Measurements from ENCODE around the gene BZW2.

BZW2 gene

DNA sequence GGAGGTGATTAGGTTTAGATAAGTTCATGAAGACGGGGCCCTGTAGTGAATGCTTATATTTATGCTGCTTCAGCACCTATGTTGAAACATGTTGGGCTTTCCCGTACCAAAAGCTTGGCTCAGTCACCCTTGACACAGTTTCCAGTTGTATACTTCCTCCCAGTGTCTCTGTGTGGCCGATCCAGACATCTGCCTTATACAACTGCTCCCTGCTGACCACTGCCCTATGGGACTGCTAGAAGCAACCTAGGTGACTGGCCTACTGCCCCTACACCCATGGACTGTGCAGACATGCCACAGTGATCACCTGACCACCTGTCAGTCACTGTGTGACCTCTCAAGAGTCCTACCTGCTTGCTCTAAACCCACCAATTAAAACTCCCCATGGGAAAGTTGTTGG lies 85.0 kb downstream of the BZW2 start:
- Histone ChIP-seq H3K9me3 (ENCODE audit: control insufficient read depth, insufficient read depth, low read length) (no peaks in the 10 kb centered on the region), H3K36me3 (ENCODE audit: insufficient read depth, low read length) (no peaks in the 10 kb centered on the region), H3K9ac (ENCODE audit: low read depth, low read length) (no peak overlapping the region), H3K4me1 (ENCODE audit: insufficient read depth, low read length) (no peaks in the 10 kb centered on the region)

DNA sequence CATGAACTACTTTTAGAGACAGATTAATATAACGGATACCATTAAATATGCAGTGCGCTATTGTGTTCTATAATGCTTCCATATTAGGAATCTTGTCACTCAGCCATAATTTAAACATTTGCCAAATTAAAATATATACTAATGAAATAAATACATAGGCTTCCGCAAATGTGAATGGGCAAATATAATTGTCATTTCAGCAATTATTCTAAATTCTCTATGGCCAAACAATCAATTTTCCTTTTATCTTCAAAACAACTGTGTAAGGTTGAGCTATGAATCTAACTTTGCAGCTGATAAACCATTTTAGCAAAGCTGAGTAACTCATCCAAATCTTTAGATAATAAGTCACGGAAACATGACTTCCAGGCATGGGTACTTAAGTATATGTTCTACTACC lies 86.8 kb downstream of the BZW2 start:
- Histone ChIP-seq H3K9me3 (ENCODE audit: control insufficient read depth, insufficient read depth, low read length) (no peaks in the 10 kb centered on the region), H3K36me3 (ENCODE audit: insufficient read depth, low read length) (no peaks in the 10 kb centered on the region), H3K9ac (ENCODE audit: low read depth, low read length) (no peak overlapping the region), H3K4me1 (ENCODE audit: insufficient read depth, low read length) (peaks cover 5% of the 10 kb centered on the region; the same call in 1 of the 2 replicates)

DNA sequence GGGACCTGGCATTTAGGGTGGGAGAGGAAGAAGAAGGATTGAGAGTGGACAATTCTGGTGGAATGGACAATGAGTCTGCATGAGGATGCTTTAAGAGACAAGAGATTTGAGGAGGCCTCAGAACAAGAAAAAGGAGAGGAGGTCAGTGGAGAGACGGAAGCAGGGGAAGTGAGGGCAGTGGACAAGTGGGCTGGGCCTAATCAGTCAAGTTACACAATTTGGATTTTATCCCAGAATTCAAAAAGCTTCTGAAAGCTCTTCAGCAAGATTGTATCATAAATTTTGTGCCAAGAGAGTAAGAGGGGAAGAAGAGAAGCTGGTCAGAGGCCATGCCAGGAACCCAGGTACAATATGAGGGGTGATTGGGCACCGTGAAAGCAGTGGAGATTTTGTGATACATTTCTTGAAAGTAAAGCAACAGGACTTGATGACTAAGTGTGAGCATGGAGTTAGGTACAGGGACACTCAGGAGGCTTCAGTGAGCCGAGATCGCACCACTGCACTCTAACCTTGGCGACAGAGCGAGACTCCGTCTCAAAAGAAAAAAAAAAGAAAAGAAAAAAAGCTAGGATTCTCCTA lies 88.3 kb downstream of the BZW2 start:
- Histone ChIP-seq H3K9ac (ENCODE audit: low read depth, low read length) (no peak overlapping the region), H3K36me3 (ENCODE audit: insufficient read depth, low read length) (no peaks in the 10 kb centered on the region), H3K9me3 (ENCODE audit: control insufficient read depth, insufficient read depth, low read length) (no peaks in the 10 kb centered on the region), H3K4me1 (ENCODE audit: insufficient read depth, low read length) (peaks cover 11% of the 10 kb centered on the region; the same call in 1 of the 2 replicates)

DNA sequence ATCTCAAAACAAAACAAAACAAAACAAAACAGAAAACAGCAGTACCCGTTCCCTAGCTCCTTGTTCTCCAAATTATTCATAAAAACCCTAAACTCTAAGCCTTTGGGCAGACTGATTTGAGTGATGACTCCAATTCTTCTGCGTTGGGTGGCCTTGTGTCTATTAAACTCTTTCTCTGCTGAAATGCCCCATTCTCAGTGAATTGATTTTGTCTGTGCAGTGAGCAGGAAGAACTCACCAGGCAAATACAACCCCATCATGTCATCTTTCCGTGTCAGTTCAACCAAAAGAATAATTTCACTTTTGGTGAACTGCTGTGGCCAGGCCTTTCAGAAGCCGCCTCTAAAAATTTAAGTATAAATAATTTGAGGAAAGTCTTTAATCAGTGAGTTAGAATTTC lies 89.0 kb downstream of the BZW2 start:
- no peak overlapping the region for H3K9ac ChIP-seq (ENCODE audit: low read depth, low read length)
- no peaks in the 10 kb centered on the region for H3K36me3 ChIP-seq (ENCODE audit: insufficient read depth, low read length)
- no peaks in the 10 kb centered on the region for H3K9me3 ChIP-seq (ENCODE audit: control insufficient read depth, insufficient read depth, low read length)
- peaks cover 11% of the 10 kb centered on the region; the same call in 1 of the 2 replicates for H3K4me1 ChIP-seq (ENCODE audit: insufficient read depth, low read length)

DNA sequence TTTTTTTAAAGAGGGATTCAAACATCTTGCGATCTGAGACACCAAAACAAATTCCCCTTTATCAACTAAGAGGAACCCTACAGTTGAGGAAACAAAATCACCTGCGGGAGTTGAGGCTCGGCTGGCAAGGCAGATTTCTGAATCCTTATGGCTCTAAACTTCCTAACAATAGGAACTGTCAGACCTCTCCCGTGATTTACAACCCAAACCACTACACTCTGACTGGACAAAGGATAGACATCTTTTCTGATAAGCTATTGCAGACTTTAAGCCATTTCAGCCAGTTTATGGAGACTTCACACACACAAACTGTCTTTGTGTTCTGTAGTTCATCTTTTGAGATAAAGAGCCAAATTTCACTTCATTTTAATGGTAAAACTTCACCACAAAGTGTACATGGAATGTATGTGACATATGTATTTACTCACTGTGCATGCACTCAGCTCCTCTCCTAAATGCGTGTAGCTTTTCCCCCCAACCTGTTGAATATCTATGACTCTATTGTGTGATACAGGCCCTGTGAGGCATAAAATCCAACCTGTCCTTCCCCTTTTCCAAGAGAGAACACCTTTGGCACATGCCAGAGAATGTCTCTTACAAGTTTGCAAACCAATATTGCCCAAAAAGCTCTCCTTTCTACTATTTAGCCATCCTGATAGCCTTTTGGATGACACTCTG lies 92.2 kb downstream of the BZW2 start:
- Histone ChIP-seq H3K9ac (ENCODE audit: low read depth, low read length) (no peak overlapping the region), H3K4me1 (ENCODE audit: insufficient read depth, low read length) (peaks cover 11% of the 10 kb centered on the region; the same call in 1 of the 2 replicates), H3K9me3 (ENCODE audit: control insufficient read depth, insufficient read depth, low read length) (no peaks in the 10 kb centered on the region), H3K36me3 (ENCODE audit: insufficient read depth, low read length) (no peaks in the 10 kb centered on the region)

DNA sequence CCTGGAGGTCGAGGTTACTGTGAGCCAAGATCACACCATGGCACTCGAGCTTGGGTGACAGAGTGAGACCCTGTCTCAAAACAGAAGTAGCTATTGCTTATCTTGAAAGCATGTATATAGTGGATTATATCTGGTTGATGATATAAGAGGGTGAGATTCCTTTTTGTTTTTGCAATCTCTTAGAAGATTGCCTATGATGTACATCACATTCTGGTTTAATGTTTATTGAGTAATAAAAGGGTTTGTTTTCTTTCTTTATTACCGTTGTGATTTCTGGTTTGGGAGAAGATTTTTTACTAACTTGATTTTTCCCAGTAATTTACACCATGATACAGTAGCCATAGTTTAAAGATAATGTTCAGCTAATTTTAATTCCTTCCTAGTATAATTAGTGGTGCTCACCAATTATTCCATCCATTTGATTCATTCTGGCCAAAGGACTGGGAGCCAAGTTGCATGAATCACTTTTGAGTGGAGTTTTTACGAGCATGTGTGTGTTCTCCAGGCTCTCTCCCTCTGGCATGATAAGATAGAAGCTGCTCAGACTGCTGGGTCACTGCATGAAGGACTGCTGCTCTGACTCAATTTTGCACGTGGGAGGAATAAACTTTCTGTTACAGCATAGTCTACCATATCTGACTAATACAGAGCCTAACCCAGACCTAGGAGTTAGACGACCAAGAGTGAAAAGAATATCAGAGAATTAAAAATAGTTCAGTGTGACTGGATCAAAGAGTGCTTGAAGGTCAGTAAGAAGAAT lies 94.1 kb downstream of the BZW2 start:
- no peaks in the 10 kb centered on the region for H3K36me3 ChIP-seq (ENCODE audit: insufficient read depth, low read length)
- no peaks in the 10 kb centered on the region for H3K9me3 ChIP-seq (ENCODE audit: control insufficient read depth, insufficient read depth, low read length)
- H3K9ac ChIP-seq (ENCODE audit: low read depth, low read length), result no peak overlapping the region
- H3K4me1 ChIP-seq (ENCODE audit: insufficient read depth, low read length), result peaks cover 15% of the 10 kb centered on the region

DNA sequence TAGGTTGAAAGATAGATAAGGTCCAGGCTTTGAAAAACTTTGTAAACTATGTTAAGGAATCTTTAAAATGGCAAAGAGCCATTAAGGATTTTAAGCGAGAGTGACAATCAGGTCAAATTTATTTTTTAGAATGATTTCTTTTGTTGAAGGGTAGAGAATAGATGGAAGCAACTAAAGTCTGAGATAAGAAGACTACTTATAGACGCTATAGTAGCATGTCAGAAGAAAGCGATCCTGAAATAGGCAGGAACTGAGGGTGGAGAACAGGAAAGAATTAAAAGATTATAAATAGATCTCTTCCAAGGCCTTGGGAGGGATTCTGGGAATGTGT lies 94.6 kb downstream of the BZW2 start:
- Histone ChIP-seq H3K36me3 (ENCODE audit: insufficient read depth, low read length) (no peaks in the 10 kb centered on the region), H3K9me3 (ENCODE audit: control insufficient read depth, insufficient read depth, low read length) (no peaks in the 10 kb centered on the region), H3K9ac (ENCODE audit: low read depth, low read length) (no peak overlapping the region), H3K4me1 (ENCODE audit: insufficient read depth, low read length) (peaks cover 21% of the 10 kb centered on the region)

DNA sequence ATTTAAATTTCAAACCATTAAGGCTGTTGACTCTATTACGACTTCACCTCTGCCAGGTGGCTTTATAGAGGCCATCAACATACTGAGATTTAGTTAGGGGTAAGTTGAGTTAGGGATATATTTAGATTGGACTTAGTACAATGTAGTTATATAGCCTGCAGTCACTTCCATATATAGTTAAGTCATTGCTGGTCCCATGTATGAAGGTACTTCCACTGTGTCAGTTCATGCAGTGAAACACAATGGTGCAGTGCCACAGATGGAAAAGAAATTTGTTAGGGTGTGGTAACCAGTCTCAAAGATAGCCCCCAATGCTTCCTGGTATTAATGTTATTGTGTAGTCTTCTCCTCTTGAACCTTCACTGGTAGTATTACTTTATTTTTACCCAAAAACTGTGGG lies 95.0 kb downstream of the BZW2 start:
- peaks cover 22% of the 10 kb centered on the region for H3K4me1 ChIP-seq (ENCODE audit: insufficient read depth, low read length)
- no peaks in the 10 kb centered on the region for H3K36me3 ChIP-seq (ENCODE audit: insufficient read depth, low read length)
- H3K9me3 ChIP-seq (ENCODE audit: control insufficient read depth, insufficient read depth, low read length), result no peaks in the 10 kb centered on the region
- H3K9ac ChIP-seq (ENCODE audit: low read depth, low read length), result no peak overlapping the region

DNA sequence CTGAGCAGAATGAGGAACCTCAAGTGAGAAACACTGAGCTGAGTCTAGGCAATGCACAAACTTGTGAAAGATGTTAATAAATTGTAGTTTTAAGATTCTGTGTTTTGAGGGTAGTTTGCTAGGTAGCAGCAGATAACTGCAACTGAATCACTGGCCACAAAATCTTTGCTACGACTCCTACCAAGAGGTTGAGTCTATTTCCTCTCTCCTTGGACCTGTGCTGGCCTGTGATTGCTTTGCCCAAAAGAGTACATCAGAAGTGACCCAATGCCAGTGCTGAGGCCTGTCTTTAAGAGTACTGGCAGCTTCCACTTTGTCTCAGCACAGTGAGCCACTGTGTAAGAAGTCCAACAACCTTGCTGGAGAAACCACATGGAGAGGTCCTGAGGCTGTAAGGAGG lies 95.7 kb downstream of the BZW2 start:
- H3K9ac ChIP-seq (ENCODE audit: low read depth, low read length), result no peak overlapping the region
- no peaks in the 10 kb centered on the region for H3K36me3 ChIP-seq (ENCODE audit: insufficient read depth, low read length)
- H3K4me1 ChIP-seq (ENCODE audit: insufficient read depth, low read length), result peaks cover 21% of the 10 kb centered on the region
- no peaks in the 10 kb centered on the region for H3K9me3 ChIP-seq (ENCODE audit: control insufficient read depth, insufficient read depth, low read length)

DNA sequence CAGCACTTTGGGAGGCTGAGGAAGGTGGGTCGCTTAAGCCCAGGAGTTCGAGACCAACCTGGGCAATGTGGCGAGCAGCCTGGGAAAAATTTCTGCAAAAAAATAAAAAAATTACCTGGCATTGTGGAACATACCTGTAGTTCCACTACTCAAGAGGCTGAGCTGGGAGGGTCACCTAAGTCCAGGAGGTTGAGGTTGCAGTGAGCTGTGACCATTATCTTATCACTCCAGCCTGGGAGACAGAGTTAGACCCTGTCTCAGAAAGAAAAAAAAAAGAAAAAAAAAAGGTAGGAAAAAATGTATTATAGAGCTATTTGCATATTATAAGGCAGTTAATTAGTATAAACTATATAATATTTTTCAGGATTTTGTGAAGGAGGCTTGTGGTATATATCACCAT lies 96.6 kb downstream of the BZW2 start:
- Histone ChIP-seq H3K9ac (ENCODE audit: low read depth, low read length) (no peak overlapping the region), H3K36me3 (ENCODE audit: insufficient read depth, low read length) (no peaks in the 10 kb centered on the region), H3K9me3 (ENCODE audit: control insufficient read depth, insufficient read depth, low read length) (no peaks in the 10 kb centered on the region), H3K4me1 (ENCODE audit: insufficient read depth, low read length) (peaks cover 17% of the 10 kb centered on the region)

DNA sequence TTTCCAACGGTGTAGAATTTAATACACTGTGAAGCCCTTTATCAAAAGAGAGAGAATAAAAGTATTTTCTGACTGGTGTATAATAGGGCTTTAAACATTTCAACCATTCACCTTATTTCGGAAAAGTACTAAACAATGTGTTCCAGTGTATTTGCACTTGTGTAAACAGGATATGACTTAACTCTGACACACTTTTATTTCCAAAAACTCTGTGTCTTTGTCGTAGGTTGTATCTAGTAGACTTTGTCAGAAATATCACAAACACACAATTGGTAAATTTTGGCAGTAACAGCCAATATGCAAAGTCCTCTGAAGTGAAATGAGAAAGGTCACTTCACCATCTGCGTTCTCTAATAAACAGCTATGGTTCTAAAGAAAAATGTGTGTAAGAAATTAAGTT lies 97.3 kb downstream of the BZW2 start:
- Histone ChIP-seq H3K9ac (ENCODE audit: low read depth, low read length) (no peak overlapping the region), H3K4me1 (ENCODE audit: insufficient read depth, low read length) (peaks cover 14% of the 10 kb centered on the region), H3K9me3 (ENCODE audit: control insufficient read depth, insufficient read depth, low read length) (no peaks in the 10 kb centered on the region), H3K36me3 (ENCODE audit: insufficient read depth, low read length) (no peaks in the 10 kb centered on the region)

DNA sequence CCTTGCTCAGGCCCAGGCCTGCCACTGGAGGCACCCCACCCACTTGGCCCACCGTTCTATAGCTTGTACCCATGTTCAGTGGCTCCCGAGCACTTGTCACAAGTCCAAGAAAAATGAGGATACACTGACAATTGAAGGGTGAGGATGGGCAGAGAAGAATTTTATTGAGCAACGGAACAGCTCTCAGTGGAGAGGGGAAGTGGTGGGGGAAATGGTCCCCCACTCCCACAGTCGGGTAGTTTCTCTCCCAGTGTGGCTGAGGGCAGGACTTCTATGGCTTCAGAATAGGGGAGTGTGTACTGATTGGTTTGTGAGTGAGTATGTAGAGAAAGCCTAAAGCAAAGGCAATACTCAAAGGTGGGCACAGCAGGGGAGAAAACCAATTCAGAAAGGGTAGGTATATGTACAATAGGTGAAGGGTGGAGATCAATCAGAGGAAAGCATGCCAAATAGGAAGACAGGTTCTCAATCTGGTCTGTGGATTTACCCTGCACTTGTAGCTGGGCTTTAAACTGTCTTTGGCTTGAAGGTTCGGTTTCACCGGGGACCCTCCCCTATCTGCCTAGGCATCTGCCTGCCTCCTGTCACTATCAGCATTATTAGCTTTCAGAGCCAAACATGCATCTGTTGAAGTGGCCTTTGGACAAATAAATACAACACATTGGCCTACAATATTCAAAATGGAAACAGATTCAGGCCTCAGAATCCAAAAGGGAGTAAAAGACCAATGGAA lies 98.7 kb downstream of the BZW2 start:
- Histone ChIP-seq H3K4me1 (ENCODE audit: insufficient read depth, low read length) (peaks cover 11% of the 10 kb centered on the region), H3K36me3 (ENCODE audit: insufficient read depth, low read length) (no peaks in the 10 kb centered on the region), H3K9me3 (ENCODE audit: control insufficient read depth, insufficient read depth, low read length) (no peaks in the 10 kb centered on the region), H3K9ac (ENCODE audit: low read depth, low read length) (no peak overlapping the region)

DNA sequence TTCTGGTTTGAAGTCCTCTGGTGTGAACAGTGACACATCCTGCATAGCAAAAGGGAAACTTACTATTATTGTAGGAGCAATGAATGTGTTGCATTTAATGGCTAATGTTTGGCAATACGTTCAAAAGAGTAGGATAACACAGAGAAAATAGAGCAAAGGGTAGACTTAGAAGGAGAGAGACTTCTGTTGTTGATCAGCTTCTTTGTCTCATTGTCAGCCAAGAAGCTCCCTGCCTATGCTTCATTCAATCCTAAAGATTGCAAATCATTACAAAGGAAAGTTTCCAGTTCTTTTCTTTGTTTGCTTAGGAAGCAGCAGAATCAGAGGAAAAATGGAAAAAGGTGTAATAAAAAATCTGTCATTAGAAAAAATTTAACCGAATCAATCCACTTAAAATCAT lies 99.7 kb downstream of the BZW2 start:
- Histone ChIP-seq H3K9me3 (ENCODE audit: control insufficient read depth, insufficient read depth, low read length) (no peaks in the 10 kb centered on the region), H3K36me3 (ENCODE audit: insufficient read depth, low read length) (no peaks in the 10 kb centered on the region), H3K4me1 (ENCODE audit: insufficient read depth, low read length) (peaks cover 11% of the 10 kb centered on the region), H3K9ac (ENCODE audit: low read depth, low read length) (no peak overlapping the region)

DNA sequence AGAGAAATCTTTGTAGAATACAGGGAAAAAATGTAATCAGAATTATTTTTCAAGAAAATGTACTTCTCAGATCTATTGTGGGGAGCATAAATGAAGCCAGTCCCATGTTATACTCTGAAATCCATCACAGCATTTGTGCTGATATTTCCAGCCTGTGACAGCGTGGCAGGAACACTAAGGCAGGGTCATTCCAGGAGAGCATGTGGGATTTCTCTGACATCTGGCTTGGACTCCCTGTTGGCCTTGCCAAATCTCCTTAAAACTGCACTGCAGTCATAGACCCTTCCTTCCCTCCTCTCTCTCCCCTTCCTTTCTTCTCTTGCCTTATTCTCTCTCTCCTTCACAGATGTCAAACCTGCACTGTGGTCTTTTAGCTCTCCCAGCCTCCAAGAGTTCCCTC lies 101.1 kb downstream of the BZW2 start:
- H3K4me1 ChIP-seq (ENCODE audit: insufficient read depth, low read length), result peaks cover 11% of the 10 kb centered on the region
- H3K9ac ChIP-seq (ENCODE audit: low read depth, low read length), result no peak overlapping the region
- H3K36me3 ChIP-seq (ENCODE audit: insufficient read depth, low read length), result no peaks in the 10 kb centered on the region
- no peaks in the 10 kb centered on the region for H3K9me3 ChIP-seq (ENCODE audit: control insufficient read depth, insufficient read depth, low read length)

Data from ES-I3 (cell line).